ENCODE data around the gene CZIB.

DNA sequence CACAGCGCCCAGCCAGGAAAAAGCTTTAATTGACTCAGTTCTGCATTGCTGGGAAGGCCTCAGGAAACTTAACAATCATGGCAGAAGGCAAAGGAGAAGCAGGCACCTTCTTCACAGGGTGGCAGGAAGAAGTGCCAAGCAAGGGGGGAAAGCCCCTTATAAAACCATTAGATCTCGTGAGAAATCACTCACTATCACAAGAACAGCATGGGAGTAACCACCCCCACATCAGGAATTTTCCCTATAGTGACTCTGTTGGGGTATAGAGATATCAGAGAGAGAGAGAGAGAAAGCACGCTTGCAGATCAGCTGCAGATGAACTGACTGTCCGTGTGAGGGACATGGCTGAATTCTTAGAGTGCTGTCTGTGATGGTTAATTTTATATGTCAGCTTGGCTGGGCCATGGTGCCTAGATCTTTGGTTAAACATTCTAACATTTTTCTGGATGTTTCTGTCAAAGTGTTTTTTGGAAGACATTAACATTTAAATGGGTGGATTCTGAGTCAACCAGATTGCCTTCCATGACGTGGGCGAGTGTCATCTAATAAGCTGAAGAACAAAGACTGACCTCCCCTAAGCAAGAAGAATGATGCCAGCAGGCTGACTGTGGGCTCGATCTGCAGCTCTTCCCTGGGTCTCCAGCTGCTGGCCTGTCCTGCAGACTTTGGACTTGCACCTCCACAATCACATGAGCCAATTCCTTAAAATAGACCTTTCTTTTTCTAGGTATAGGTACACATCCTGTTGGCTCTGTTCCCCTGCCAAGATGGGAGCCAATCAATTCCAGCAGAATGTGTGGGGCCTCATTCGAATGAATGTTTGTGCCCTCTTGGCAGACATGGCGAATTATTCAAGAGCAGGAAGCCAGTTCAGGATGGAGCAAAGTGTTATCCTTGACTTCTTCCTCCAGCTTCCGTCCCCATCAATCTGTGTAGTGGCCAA is 45.2 kb downstream of the CZIB start:
- TF ChIP-seq, protein P1, sequence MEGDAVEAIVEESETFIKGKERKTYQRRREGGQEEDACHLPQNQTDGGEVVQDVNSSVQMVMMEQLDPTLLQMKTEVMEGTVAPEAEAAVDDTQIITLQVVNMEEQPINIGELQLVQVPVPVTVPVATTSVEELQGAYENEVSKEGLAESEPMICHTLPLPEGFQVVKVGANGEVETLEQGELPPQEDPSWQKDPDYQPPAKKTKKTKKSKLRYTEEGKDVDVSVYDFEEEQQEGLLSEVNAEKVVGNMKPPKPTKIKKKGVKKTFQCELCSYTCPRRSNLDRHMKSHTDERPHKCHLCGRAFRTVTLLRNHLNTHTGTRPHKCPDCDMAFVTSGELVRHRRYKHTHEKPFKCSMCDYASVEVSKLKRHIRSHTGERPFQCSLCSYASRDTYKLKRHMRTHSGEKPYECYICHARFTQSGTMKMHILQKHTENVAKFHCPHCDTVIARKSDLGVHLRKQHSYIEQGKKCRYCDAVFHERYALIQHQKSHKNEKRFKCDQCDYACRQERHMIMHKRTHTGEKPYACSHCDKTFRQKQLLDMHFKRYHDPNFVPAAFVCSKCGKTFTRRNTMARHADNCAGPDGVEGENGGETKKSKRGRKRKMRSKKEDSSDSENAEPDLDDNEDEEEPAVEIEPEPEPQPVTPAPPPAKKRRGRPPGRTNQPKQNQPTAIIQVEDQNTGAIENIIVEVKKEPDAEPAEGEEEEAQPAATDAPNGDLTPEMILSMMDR (IDR thresholded peaks at IDR 0.05) = no peak
- no peak for TF ChIP-seq EZH2 (IDR thresholded peaks at IDR 0.05)

Measured in neural progenitor cell (in vitro differentiated cells).